ENCODE results near the gene CD47. TPM values are rescaled to one million over a fixed set of nuclear protein-coding genes. Genes with fewer than 3 reads are reported as not detected.

The CD47 gene
- total RNA-seq, 6 donors from 2014 or later, result 79.6 to 352 (median 229) TPM

GRCh38 chr3:108130236-108130635 lies 39.4 kb upstream of the CD47 start:
- no peak overlapping the region for H3K27ac ChIP-seq

DNA sequence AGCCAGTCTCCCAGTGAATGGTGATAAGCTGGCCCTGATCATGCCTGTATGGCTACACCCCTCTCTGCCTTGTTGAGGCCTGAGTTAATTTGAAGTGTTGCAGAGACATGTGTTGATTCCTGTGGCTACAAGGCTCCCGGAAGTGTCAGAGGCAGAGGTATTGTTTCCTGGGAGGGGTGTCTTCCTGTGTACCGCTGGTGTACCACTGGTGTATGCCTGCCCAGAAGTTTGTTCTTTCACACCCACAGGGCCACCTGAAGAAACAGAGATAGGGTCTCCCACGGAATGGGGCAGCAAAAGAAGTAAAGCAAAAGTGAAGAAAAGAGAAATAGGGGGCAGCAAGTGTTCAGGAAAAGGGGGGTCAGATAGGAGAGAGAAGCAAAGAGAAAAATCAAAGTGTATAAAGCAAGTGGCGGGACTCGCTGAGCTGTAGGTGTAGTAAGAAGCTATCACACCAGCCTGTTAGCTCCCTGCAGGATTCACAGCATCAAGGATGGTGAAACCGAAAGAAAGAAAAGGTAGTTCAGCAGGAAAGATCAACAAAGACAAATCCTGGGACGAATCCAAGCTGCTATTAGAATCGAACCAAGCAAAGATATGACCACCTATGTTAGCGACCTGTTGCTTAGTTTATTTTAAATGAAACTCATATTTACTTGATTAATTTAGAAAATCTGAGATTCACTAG lies 36.6 kb upstream of the CD47 start:
- WGBS, 2 donors, result 49 to 56% methylated on average over 9 of the region's 9 CpGs
- Histone ChIP-seq H3K27me3 (no peaks in the 10 kb centered on the region), H3K9me3 (no peaks in the 10 kb centered on the region), H3K27ac (peak overlapping the region in 3 of 4 donors; percentile 12 to 33 (median 32)), H3K4me3 (no peak overlapping the region), H3K36me3 (no peaks in the 10 kb centered on the region), H3K4me1 (peaks cover 13 to 36% (median 19%) of the 10 kb centered on the region in 4 donors)
- DNase-seq (no peak), ATAC-seq (ENCODE audit: low FRiP score in 2 of 2) (peak in 1 of 2 donors; percentile 48)
- TF ChIP-seq CTCF (IDR thresholded peaks at IDR 0.05) (no peak), POLR2AphosphoS5 (IDR thresholded peaks at IDR 0.05) (no peak), POLR2A (IDR thresholded peaks at IDR 0.05) (no peak), EP300 (IDR thresholded peaks at IDR 0.05) (no peak)

More at GRCh38 chr3:108130236-108130635, 39.4 kb upstream of the CD47 start:
- H3K27me3 ChIP-seq, result no peaks in the 10 kb centered on the region
- H3K9me3 ChIP-seq, result no peaks in the 10 kb centered on the region
- 64 to 85% methylated on average over 4 of the region's 4 CpGs for WGBS, 2 donors
- H3K4me1 ChIP-seq, result peaks cover 26 to 42% (median 29%) of the 10 kb centered on the region in 4 donors
- DNase-seq (no peak), ATAC-seq (ENCODE audit: low FRiP score in 2 of 2) (no peak)
- H3K36me3 ChIP-seq, result no peaks in the 10 kb centered on the region
- no peak overlapping the region for H3K4me3 ChIP-seq
- no peak for TF ChIP-seq POLR2AphosphoS5 (IDR thresholded peaks at IDR 0.05)
- TF ChIP-seq CTCF (IDR thresholded peaks at IDR 0.05), result no peak
- TF ChIP-seq POLR2A (IDR thresholded peaks at IDR 0.05), result no peak
- TF ChIP-seq EP300 (IDR thresholded peaks at IDR 0.05), result no peak

GRCh38 chr3:108126348-108126747 lies 35.5 kb upstream of the CD47 start:
- Histone ChIP-seq H3K4me3 (no peak overlapping the region), H3K27ac (no peak overlapping the region), H3K4me1 (peaks cover 11 to 25% (median 13%) of the 10 kb centered on the region in 4 donors), H3K9me3 (no peaks in the 10 kb centered on the region), H3K36me3 (no peaks in the 10 kb centered on the region), H3K27me3 (no peaks in the 10 kb centered on the region)
- no peak for ATAC-seq (ENCODE audit: low FRiP score in 2 of 2)
- 90 to 95% methylated on average over 1 of the region's 1 CpG for WGBS, 2 donors
- DNase-seq, result no peak
- TF ChIP-seq POLR2AphosphoS5 (IDR thresholded peaks at IDR 0.05) (no peak), CTCF (IDR thresholded peaks at IDR 0.05) (no peak), EP300 (IDR thresholded peaks at IDR 0.05) (no peak), POLR2A (IDR thresholded peaks at IDR 0.05) (no peak)

DNA sequence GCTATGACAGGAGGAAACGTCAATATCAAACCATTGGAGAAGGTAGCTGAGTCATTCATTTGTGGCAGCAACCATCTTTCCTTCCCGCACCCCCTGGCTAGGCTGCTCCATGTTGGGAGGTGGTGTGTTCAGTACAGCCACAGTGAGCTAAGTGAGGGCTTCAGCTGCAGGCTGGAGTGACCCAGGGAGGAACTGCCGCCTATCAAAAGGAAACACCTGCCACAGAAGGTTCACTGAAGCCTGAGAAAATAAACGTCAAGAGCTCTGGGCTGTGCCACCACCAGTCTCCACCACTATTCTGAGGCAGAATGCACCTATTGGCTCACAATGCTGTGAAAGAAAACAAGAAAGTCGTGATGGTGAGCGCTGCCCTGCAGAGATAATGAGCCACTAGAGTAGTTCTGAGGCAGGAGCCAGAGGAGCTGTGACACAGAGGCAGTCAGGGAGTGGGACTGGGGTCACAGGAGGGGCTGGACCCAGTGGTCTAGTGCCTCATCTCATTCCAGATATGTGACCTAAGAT lies 34.8 kb upstream of the CD47 start:
- ATAC-seq (ENCODE audit: low FRiP score in 2 of 2), result peak in 1 of 2 donors; percentile 5
- Histone ChIP-seq H3K9me3 (no peaks in the 10 kb centered on the region), H3K4me3 (no peak overlapping the region), H3K27ac (peak overlapping the region in 1 of 4 donors; percentile 76), H3K27me3 (no peaks in the 10 kb centered on the region), H3K4me1 (peaks cover 5 to 22% (median 11%) of the 10 kb centered on the region in 4 donors), H3K36me3 (no peaks in the 10 kb centered on the region)
- WGBS, 2 donors, result 57 to 65% methylated on average over 6 of the region's 6 CpGs
- TF ChIP-seq EP300 (IDR thresholded peaks at IDR 0.05) (no peak), POLR2AphosphoS5 (IDR thresholded peaks at IDR 0.05) (no peak), CTCF (IDR thresholded peaks at IDR 0.05) (no peak), POLR2A (IDR thresholded peaks at IDR 0.05) (no peak)
- DNase-seq, result no peak
